CD4-positive, alpha-beta T cell treated with Interleukin-4 for 1 hour (primary cell): ENCODE results near the gene DIP2C.
"Not testable (repeated sequence)": the region's sequence is repeated elsewhere in the genome, so short reads cannot be mapped to it uniquely, and the experiment has no call there.

ENCODE experiments used
- DNase-seq, 2 donors: peaks; one replicate each; pipeline ENCODE4 v3.0.0-alpha.2; 2020 to 2022

Gene DIP2C

GRCh38 chr10:282294-283139 is 407.0 kb downstream of the DIP2C start:
- no peak for DNase-seq

GRCh38 chr10:279655-280054 is 409.8 kb downstream of the DIP2C start:
- no peak for DNase-seq

GRCh38 chr10:279232-279631 is 410.2 kb downstream of the DIP2C start:
- no peak for DNase-seq

DNA sequence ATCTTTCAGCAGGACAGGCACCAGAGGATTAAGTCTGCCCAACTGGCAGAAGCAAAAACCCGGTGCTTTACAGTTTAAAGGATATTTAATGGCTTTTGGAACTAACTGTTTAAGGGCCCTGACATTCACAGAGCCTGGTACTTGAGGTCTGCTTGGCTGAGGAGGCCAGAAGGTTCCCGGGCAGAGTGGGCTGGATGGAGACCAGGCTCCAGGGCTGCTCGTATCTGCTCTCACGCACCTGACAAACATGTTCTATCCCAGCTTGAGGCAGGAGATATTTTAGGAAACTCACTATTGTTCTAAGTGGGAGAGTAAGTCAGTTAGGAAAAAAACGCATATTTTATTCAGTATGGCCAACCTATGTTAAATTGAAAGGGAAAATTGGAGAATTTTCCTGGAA is 410.8 kb downstream of the DIP2C start:
- no peak for DNase-seq

DNA sequence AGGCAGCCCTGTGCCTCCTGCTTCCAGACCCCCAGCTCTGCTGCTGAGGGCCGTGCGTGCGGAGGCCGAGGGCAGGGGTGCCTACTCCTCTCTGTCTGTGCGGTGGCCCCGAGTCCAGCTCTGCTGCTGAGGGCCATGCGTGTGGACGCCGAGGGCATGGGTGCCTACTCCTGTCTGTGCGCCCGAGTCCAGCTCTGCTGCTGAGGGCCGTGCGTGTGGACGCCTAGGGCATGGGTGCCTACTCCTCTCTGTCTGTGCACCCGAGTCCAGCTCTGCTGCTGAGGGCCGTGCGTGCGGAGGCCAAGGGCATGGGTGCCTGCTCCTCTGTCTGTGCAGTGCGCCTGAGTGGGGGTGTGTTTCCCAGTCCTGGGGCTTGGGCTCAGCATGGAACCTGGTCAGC is 411.5 kb downstream of the DIP2C start:
- DNase-seq, result no peak

GRCh38 chr10:275680-276079 is 413.8 kb downstream of the DIP2C start:
- DNase-seq, result no peak

DNA sequence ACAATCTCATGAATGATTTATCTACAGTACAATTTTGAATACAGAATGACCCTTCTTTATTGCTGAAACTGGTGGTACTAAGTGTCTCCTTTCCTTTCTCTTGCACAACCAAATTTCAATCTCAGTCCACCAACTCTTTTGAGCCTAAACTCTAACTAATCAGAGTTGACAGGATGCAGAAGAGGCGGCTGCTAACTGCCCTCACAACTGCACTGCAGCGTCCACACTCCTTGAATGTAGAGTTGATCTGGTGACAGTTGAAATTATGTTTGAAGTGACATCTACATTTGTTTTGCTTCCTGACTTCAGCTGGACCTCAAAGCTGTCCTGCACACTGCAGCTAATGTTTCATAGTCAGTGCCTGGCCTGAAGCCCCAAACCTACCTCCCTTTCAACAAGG is 414.6 kb downstream of the DIP2C start:
- DNase-seq, result no peak

GRCh38 chr10:273088-273487 is 416.4 kb downstream of the DIP2C start:
- no peak for DNase-seq

DNA sequence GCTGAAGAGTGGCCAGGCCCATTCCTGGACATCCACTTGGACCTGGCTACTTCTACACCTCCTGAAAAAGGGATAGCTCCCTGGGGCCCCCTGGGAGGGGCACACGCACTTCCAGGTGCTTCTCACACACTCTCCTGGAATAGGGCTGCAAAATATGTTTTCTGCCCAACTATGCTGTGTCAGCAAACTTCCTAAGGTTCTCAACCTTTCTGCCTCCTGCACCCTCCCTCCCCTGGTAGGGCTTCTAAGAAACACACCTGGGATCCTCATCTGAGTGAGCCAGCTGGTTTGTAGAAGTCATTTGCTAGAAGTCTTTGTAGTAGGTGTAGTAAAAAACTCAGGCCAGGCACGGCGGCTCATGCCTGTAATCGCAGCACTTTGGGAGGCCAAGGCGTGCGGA is 417.7 kb downstream of the DIP2C start:
- DNase-seq, result no peak

- DNase-seq, result no peak
These were observed 418.3 kb downstream of the DIP2C start for GRCh38 chr10:271201-271600.

GRCh38 chr10:269440-270074 is 419.9 kb downstream of the DIP2C start:
- no peak for DNase-seq

DNA sequence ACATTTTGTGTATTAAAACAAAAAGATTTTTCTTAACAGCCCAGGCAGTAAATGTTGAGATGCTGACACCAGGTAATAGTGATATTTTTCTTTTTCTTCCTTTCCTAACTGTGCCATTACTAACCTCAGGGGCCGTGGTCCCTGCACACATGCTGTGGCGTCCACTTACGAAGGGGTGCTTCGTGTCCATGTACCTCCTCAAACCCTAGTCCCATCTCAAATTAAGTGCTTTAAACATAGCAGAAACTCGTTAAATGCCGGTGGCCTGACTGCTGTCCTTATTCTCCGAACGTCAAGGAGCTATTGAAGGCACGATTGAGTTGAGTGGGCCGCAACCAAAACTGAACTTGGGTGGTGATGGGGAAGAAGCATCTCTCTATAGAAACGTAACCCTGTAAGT is 421.8 kb downstream of the DIP2C start:
- DNase-seq, result no peak

- DNase-seq, result no peak
These were observed 422.5 kb downstream of the DIP2C start for GRCh38 chr10:266974-267425.

- DNase-seq, result not testable (repeated sequence)
These were observed 423.5 kb downstream of the DIP2C start for GRCh38 chr10:265816-266588.

DNA sequence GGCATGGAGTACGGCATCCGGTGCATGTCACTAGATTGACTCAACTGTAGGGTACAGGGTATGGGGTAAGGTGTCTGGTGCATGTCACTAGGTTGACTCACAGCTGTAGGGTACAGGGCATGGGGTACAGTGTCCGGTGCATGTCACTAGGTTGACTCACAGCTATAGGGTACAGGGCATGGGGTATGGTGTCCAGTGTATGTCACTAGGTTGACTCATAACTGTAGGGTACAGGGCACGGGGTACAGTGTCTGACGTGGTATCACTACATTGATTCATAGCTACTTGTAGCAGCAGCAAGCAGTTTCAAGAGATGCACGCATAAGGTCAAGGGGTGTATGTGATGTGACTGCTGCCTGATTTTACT is 424.4 kb downstream of the DIP2C start:
- DNase-seq, result not testable (repeated sequence)

DNA sequence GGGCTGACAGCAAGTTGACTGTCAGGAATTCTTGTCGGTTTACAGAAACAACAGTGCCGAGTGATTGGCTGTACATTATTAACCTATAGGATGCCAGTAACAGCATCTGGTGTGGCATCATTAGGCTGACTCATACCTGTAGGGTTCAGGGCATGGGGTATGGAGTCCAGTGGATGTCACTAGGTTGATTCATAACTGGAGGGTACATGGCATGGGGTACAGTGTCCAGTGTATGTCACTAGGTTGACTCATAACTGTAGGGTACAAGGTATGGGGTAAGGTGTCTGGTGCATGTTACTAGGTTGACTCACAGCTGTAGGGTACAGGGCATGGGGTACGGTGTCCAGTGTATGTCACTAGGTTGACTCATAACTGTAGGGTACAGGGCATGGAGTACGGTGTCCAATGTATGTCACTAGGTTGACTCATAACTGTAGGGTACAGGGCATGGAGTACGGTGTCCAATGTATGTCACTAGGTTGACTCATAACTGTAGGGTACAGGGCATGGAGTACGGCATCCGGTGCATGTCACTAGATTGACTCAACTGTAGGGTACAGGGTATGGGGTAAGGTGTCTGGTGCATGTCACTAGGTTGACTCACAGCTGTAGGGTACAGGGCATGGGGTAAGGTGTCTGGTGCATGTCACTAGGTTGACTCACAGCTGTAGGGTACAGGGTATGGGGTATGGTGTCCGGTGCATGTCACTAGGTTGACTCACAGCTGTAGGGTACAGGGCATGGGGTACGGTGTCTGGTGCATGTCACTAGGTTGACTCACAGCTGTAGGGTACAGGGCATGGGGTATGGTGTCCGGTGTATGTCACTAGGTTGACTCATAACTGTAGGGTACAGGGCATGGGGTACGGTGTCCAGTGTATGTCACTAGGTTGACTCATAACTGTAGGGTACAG is 425.1 kb downstream of the DIP2C start:
- not testable (repeated sequence) for DNase-seq

DNA sequence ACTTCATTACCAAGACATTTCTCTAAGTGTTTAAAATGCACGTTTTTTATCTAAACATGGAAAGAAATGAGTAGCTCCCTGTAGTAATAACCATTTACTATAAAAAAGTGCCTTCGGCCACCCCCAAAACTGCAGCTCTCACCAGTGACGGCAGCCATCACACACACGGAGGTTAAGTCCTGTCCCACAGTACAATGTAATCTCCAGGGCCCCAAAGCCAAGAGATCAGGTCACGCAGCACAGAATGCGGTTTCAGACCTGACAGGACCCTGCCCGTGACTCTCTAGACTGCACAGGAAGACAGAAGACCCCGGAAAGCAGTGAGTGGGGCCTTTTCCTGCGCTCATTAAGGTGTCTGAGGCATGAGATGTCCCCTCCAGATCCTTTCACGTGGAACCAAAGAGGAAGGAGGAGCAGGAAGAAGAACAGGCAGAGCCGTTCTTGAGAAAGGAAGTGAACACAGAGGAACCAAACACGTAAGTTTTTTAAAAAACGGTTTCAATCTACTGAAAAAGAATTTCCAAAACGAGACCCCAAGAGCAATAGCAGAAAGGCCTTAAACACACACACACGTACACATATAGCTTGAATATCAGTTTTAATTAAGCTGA is 428.5 kb downstream of the DIP2C start:
- no peak for DNase-seq

GRCh38 chr10:251982-252582 is 437.4 kb downstream of the DIP2C start:
- no peak for DNase-seq

DNA sequence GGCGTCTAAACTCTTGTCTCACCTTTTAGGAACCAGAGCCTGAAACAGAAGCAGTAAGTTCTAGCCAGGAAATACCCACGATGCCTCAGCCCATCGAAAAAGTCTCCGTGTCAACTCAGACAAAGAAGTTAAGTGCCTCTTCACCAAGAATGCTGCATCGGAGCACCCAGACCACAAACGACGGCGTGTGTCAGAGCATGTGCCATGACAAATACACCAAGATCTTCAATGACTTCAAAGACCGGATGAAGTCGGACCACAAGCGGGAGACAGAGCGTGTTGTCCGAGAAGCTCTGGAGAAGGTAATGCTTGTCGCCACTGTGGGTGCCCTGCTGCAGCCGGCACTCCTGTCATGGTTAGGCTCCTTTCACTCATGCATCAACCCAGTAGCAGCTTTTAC is 441.2 kb downstream of the DIP2C start:
- no peak for DNase-seq

DNA sequence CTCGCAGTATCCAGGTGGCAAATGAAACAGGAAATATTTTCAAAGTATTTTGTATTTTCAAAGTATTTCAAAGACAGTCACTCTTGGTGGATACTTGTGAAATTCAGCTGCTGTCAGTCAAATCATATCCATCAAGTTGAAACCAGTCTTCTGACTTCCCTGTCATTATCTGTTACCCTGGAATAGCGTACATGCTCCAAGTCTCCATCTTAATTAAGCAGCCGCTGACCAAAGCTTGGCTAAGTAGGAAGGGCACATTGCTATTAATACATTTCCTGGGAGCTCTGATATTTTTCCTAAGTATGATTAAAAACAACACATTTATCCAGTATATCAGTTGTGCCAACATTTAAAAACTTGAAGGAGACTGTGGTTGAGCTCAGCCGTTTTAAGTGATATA is 442.0 kb downstream of the DIP2C start:
- DNase-seq, result no peak

- DNase-seq, result peak in 1 of 2 donors; percentile 10
These were observed 443.0 kb downstream of the DIP2C start for GRCh38 chr10:246431-246830.

DNA sequence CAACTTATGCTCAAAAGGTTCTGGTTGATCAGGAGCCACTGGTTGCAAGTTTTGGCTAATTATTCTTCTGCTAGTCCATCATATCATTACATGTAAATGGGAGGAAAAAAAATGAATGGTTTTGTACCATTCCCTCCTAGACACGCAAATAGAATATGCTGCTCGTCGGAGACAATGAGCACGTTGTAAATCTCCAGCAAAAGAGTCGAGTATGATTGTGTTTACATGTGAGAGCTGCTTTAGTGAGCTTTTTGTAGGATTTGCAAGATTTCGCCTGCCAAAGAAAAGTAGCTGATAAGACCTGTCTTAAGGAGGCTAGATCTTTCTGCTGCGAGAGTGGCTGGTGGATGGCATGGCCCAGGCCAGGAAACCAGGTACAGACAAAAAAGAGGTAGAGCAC is 445.2 kb downstream of the DIP2C start:
- no peak for DNase-seq
